Transverse colon (tissue), 4 donors: ENCODE data around the gene PRSS27.
A peak's percentile ranks its signal among the peaks of the same experiment; 100 is the strongest.

ENCODE experiments used
- CTCF ChIP-seq, 5 experiments: fragments of 200-600 bp in 3 of 5; fragments of 450-650 bp in 2 of 5; sonication (generic) in 3 of 5; IDR thresholded peaks; 1 replicate in 2 of 5; 2 replicates in 3 of 5; pipeline ENCODE4 v1.5.1; 2016 to 2017; ENCODE audit warnings: antibody characterized with exemption in 5 of 5, inconsistent platforms in 3 of 5, mild to moderate bottlenecking in 2 of 5, moderate library complexity in 1 of 5
- POLR2A ChIP-seq: fragments of 450-650 bp; IDR thresholded peaks from one replicate; pipeline ENCODE4 v1.6.1; 2016; ENCODE audit warnings: antibody characterized with exemption, mild to moderate bottlenecking, moderate library complexity
- POLR2AphosphoS5 ChIP-seq, 3 donors: sonication (generic); formaldehyde crosslinking; IDR thresholded peaks; one replicate each; pipeline ENCODE4 v1.6.1; 2016; ENCODE audit warnings: antibody characterized with exemption in 3 of 3

GRCh38 chr16:2761886-2762583 is 42.0 kb upstream of the PRSS27 start:
- TF ChIP-seq POLR2A (no peak), CTCF (IDR thresholded peaks at IDR 0.05) (no peak), POLR2AphosphoS5 (IDR thresholded peaks at IDR 0.05) (peak in 1 of 3 donors; percentile 36)
